Fibroblast of lung (primary cell): Measurements from ENCODE around the gene RASSF3. TPM values are rescaled to one million over a fixed set of nuclear protein-coding genes. Genes with fewer than 3 reads are reported as not detected.

Experiments
- DNase-seq, 2 donors: peaks; one replicate each; pipeline versions ENCODE4 v3.0.0 to v3.0.0-alpha.2; 2010; ENCODE audit warnings: low read depth in 2 of 2
- H2AFZ ChIP-seq: 2 replicates; pipeline ENCODE4 v1.5.1; 2012; ENCODE audit warnings: low read length, control low read depth, inconsistent platforms
- H3K27ac ChIP-seq: 2 replicates; pipeline ENCODE4 v1.5.1; 2011; ENCODE audit warnings: low read length, control low read depth; ENCODE audit not compliant: insufficient read depth
- H3K27me3 ChIP-seq: 2 replicates; pipeline ENCODE4 v1.5.1; 2011; ENCODE audit warnings: mild to moderate bottlenecking, low read length; ENCODE audit not compliant: control insufficient read depth, insufficient read depth
- H3K36me3 ChIP-seq: 2 replicates; pipeline ENCODE4 v1.5.1; 2011; ENCODE audit warnings: low read length; ENCODE audit not compliant: control insufficient read depth, insufficient read depth
- H3K4me1 ChIP-seq: 2 replicates; pipeline ENCODE4 v1.5.1; 2011; ENCODE audit warnings: low read length; ENCODE audit not compliant: control insufficient read depth, insufficient read depth; ENCODE audit errors: extremely low read depth
- H3K4me2 ChIP-seq: 2 replicates; pipeline ENCODE4 v1.5.1; 2011; ENCODE audit warnings: low read length, control low read depth; ENCODE audit not compliant: insufficient read depth; ENCODE audit errors: extremely low read depth
- H3K4me3 ChIP-seq, 4 experiments: fragments of 200-600 bp in 1 of 4; sonication (generic) in 1 of 4; replicated peaks in 1 of 4; 2 replicates each; pipeline ENCODE4 v1.5.1; 2011 to 2016; ENCODE audit warnings: low read length in 4 of 4, low read depth in 3 of 4, mild to moderate bottlenecking in 3 of 4, control low read depth in 2 of 4, inconsistent platforms in 1 of 4, mixed read lengths in 1 of 4; ENCODE audit not compliant: insufficient read depth in 1 of 4; ENCODE audit errors: control extremely low read depth in 1 of 4
- H3K79me2 ChIP-seq: 2 replicates; pipeline ENCODE4 v1.5.1; 2012; ENCODE audit warnings: mild to moderate bottlenecking, low read length, inconsistent platforms; ENCODE audit not compliant: control insufficient read depth, insufficient read depth
- H3K9ac ChIP-seq: 2 replicates; pipeline ENCODE4 v1.5.1; 2011; ENCODE audit warnings: mild to moderate bottlenecking, low read length, control low read depth; ENCODE audit not compliant: insufficient read depth
- H3K9me3 ChIP-seq: 2 replicates; pipeline ENCODE4 v1.5.1; 2012; ENCODE audit warnings: low read depth, low read length; ENCODE audit not compliant: control insufficient read depth, insufficient read depth
- H4K20me1 ChIP-seq: 2 replicates; pipeline ENCODE4 v1.5.1; 2011; ENCODE audit warnings: low read length; ENCODE audit not compliant: control insufficient read depth, insufficient read depth; ENCODE audit errors: extremely low read depth
- EZH2 ChIP-seq: IDR thresholded peaks from 2 replicates; pipeline ENCODE4 v1.5.1; 2012; ENCODE audit warnings: low read length, control low read depth, mild to moderate bottlenecking; ENCODE audit errors: missing control alignments
- polyA plus RNA-seq, 2 donors: library from polyadenylated mRNA; depleted of rRNA in 1 of 2; stranded (reverse) in 1 of 2; unstranded in 1 of 2; fragments of >200 nt; gene quantifications; 2 replicates each; pipeline ENCODE4 v1.2.1, GENCODE V29; 2011 to 2012; ENCODE audit warnings: missing spikeins in 1 of 2
- total RNA-seq: library from RNA; depleted of rRNA; stranded (reverse); fragments of >200 nt; gene quantifications from 2 replicates; pipeline ENCODE4 v1.2.1, GENCODE V29; 2014
- TF ChIP-seq, protein P1 (sequence below), 2 donors: IDR thresholded peaks in 1 of 2; conservative IDR thresholded peaks in 1 of 2; 1 replicate in 1 of 2; 2 replicates in 1 of 2; pipeline ENCODE4 v1.5.1; 2011 to 2012; ENCODE audit warnings: low read length in 2 of 2, control low read depth in 1 of 2, inconsistent platforms in 1 of 2, low read depth in 1 of 2, mild to moderate bottlenecking in 1 of 2

RASSF3 gene
- total and polyA plus RNA-seq, 2 donors (not counting 1 experiment from before 2014, with no cell fraction given), result 37.7 to 45.9 TPM

GRCh38 chr12:64685050-64685449 is 74.8 kb downstream of the RASSF3 start:
- no peak overlapping the region for H2AFZ ChIP-seq
- peaks cover 10% of the 10 kb centered on the region for H3K79me2 ChIP-seq
- H3K4me1 ChIP-seq, result peaks cover 7% of the 10 kb centered on the region
- no peaks in the 10 kb centered on the region for H4K20me1 ChIP-seq
- no peak for DNase-seq
- no peak overlapping the region for H3K27ac ChIP-seq
- H3K4me2 ChIP-seq, result no peak overlapping the region
- no peaks in the 10 kb centered on the region for H3K9me3 ChIP-seq
- no peak overlapping the region for H3K9ac ChIP-seq
- no peak overlapping the region for H3K4me3 ChIP-seq
- no peaks in the 10 kb centered on the region for H3K27me3 ChIP-seq
- TF ChIP-seq, protein P1, sequence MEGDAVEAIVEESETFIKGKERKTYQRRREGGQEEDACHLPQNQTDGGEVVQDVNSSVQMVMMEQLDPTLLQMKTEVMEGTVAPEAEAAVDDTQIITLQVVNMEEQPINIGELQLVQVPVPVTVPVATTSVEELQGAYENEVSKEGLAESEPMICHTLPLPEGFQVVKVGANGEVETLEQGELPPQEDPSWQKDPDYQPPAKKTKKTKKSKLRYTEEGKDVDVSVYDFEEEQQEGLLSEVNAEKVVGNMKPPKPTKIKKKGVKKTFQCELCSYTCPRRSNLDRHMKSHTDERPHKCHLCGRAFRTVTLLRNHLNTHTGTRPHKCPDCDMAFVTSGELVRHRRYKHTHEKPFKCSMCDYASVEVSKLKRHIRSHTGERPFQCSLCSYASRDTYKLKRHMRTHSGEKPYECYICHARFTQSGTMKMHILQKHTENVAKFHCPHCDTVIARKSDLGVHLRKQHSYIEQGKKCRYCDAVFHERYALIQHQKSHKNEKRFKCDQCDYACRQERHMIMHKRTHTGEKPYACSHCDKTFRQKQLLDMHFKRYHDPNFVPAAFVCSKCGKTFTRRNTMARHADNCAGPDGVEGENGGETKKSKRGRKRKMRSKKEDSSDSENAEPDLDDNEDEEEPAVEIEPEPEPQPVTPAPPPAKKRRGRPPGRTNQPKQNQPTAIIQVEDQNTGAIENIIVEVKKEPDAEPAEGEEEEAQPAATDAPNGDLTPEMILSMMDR (conservative IDR thresholded peaks at IDR 0.05 in 1 of 2, IDR thresholded peaks at IDR 0.05 in 1 of 2; ENCODE audit: low read depth in 1 of 2, low read length in 2 of 2), result no peak
- no peak for TF ChIP-seq EZH2
- peaks cover 2% of the 10 kb centered on the region for H3K36me3 ChIP-seq

DNA sequence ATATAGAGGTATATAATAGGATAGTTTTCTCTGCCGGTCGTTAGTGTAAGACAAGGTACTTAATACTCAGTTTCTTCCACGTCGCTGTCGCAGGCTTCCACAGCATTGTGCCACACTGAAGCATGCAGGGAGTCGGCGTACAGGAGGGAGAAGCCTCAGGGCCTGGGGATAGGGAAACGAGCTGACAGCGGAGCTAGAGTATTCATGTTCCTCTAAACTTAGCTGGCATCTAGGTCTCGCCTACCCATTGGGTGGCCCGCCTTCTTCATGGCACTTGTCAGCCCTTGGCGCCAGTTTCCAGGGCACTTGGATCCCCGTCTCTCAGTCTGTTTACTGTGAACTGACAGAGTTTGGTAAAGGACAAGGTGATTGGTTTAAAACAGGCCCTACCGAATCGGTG is 75.3 kb downstream of the RASSF3 start:
- Histone ChIP-seq H3K27me3 (no peaks in the 10 kb centered on the region), H3K4me1 (peaks cover 7% of the 10 kb centered on the region), H3K9ac (no peak overlapping the region), H3K9me3 (no peaks in the 10 kb centered on the region), H4K20me1 (no peaks in the 10 kb centered on the region), H3K4me3 (no peak overlapping the region), H2AFZ (no peak overlapping the region), H3K36me3 (peaks cover 2% of the 10 kb centered on the region), H3K27ac (no peak overlapping the region), H3K79me2 (peaks cover 12% of the 10 kb centered on the region), H3K4me2 (no peak overlapping the region)
- TF ChIP-seq, protein P1 (conservative IDR thresholded peaks at IDR 0.05 in 1 of 2, IDR thresholded peaks at IDR 0.05 in 1 of 2; ENCODE audit: low read depth in 1 of 2, low read length in 2 of 2), result no peak
- TF ChIP-seq EZH2, result no peak
- no peak for DNase-seq

- Histone ChIP-seq H2AFZ (no peak overlapping the region), H3K4me2 (no peak overlapping the region), H4K20me1 (no peaks in the 10 kb centered on the region), H3K36me3 (peaks cover 2% of the 10 kb centered on the region), H3K9me3 (no peaks in the 10 kb centered on the region), H3K4me1 (peaks cover 3% of the 10 kb centered on the region), H3K27ac (peak overlapping the region; percentile 19), H3K9ac (no peak overlapping the region), H3K4me3 (no peak overlapping the region), H3K79me2 (peaks cover 9% of the 10 kb centered on the region), H3K27me3 (no peaks in the 10 kb centered on the region)
- TF ChIP-seq, protein P1 (conservative IDR thresholded peaks at IDR 0.05 in 1 of 2, IDR thresholded peaks at IDR 0.05 in 1 of 2; ENCODE audit: low read depth in 1 of 2, low read length in 2 of 2), result no peak
- no peak for TF ChIP-seq EZH2
- peak; percentile 50 to 70 for DNase-seq
These were observed 77.5 kb downstream of the RASSF3 start for GRCh38 chr12:64687816-64688215.
